Measurements from ENCODE around the gene ARMC9. TPM values are rescaled to one million over a fixed set of nuclear protein-coding genes. Genes with fewer than 3 reads are reported as not detected.

The ARMC9 gene
- total RNA-seq, 1 experiment from 2014 or later: 15.2 TPM

GRCh38 chr2:231305221-231305620 lies 106.8 kb downstream of the ARMC9 start:
- no peaks in the 10 kb centered on the region for H3K36me3 ChIP-seq
- no peak overlapping the region for H3K4me3 ChIP-seq
- H3K9me3 ChIP-seq: no peaks in the 10 kb centered on the region

DNA sequence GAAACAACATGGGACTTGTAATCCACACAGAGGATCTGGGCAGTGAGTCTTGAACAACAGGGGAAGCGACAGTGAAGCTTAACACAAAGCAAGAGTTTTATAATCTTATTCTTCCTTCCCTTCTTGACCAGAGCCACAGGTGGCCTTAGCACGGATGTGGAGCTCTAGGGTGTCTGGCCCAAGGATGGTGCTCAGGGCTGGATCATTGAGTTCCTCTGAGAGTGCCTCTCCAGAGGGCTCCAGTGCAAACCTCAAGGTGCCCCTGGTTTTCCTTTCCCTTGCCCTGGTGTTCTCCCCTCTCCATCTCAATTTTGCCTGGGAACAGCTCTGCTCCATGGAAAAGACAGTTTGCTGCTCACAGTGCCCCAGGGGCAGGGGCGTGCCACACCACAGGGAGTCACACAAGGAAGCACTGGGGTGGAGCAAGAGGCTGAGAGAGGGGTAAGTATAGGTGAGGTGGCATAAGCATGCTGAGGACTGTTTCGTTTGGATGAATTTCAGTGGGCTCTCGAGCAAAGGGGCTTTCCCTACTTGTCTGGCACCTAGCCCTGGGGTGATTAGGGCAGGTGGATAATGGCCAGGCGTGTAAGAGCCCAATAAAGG lies 108.5 kb downstream of the ARMC9 start:
- no peak overlapping the region for H3K4me3 ChIP-seq
- no peak for DNase-seq
- H3K36me3 ChIP-seq: no peaks in the 10 kb centered on the region
- H3K27me3 ChIP-seq: no peaks in the 10 kb centered on the region
- no peaks in the 10 kb centered on the region for H3K9me3 ChIP-seq

More at GRCh38 chr2:231305221-231305620, 106.8 kb downstream of the ARMC9 start:
- H3K27me3 ChIP-seq: no peaks in the 10 kb centered on the region
- no peak for DNase-seq

GRCh38 chr2:231308219-231308618 lies 109.8 kb downstream of the ARMC9 start:
- DNase-seq: no peak
- H3K27me3 ChIP-seq: no peaks in the 10 kb centered on the region
- no peak overlapping the region for H3K4me3 ChIP-seq
- H3K36me3 ChIP-seq: no peaks in the 10 kb centered on the region
- H3K9me3 ChIP-seq: no peaks in the 10 kb centered on the region

DNA sequence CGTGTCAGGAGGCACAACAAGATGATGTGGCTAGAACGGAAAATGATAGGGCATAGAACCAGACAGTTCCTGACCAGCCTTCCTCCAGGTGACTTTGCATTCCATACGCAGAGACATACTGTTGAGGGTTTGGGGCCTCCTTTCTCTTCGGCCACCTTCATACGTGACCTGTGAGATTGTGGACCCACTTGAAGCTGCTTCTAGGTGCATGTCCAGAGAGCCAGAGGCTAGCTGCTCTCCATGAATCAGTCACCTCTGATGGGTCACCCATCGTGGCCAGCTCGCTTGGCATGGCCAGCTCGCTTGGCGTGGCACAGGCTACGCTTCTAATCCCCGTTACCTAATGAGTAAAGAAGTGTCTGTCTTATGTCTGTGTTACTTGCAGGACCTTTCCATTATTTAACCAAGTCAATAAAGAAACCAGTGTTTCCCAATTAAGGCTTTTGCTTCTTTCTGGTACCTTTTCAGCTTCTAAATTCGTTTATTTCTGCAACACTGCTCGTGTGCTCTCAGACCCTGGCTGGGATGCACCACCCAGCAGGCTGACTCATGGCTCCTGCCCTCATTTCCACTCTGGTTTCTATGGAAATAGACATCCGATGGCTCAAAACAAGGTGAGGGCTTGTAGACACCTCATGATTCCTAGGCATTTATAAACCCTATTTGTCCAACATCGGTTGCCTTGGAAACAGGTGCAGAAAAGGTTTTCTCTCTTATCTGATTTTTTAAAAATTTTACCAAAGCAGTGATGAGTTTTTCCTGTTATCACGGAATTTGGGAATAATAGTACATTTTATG lies 110.4 kb downstream of the ARMC9 start:
- Histone ChIP-seq H3K4me3 (no peak overlapping the region), H3K27me3 (no peaks in the 10 kb centered on the region), H3K36me3 (no peaks in the 10 kb centered on the region), H3K9me3 (no peaks in the 10 kb centered on the region)
- no peak for DNase-seq

DNA sequence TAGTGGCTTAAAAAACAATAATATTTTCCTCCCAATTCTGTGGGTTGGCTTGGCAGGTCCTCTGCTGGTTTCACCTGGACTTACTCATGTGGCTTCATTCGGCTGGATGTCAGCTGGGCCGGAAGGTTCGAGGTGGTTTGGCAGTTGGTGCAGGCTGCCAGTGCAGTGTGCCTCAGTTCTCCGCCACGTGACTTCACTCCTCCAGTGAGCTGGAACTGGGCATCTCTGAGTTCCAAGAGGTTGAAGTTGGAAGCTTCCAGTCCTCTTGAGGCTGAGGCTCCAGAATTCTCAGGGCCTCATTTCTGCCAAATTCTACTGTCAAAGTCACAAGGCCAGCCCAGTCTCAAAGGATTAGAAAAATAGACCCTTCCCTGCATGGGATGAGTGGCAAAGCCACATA lies 113.6 kb downstream of the ARMC9 start:
- DNase-seq: no peak
- H3K9me3 ChIP-seq: no peaks in the 10 kb centered on the region
- H3K4me3 ChIP-seq: no peak overlapping the region
- H3K27me3 ChIP-seq: no peaks in the 10 kb centered on the region
- no peaks in the 10 kb centered on the region for H3K36me3 ChIP-seq

- Histone ChIP-seq H3K27me3 (no peaks in the 10 kb centered on the region), H3K4me3 (no peak overlapping the region), H3K36me3 (no peaks in the 10 kb centered on the region), H3K9me3 (no peaks in the 10 kb centered on the region)
- no peak for DNase-seq
Measured at GRCh38 chr2:231315896-231316295, 117.5 kb downstream of the ARMC9 start.

DNA sequence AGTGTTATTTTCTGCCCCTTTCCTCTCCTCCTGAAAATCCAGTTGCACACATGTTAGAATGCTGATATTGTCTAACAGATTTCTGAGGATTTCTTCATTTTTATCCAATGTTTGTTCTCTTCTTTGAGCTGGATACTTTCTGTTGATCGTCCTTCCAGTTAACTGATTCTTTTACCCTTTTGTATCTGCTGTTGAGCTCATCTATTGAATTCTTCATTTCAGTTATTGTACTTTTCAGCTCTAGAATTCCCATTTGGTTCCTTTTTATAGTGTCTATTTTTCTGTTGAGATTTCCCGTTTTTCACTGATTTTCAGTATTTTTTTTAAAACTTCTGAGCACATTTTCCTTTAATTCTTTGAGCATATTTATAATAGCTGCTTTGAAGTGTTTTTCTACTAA lies 119.1 kb downstream of the ARMC9 start:
- no peak for DNase-seq

GRCh38 chr2:231318436-231318835 lies 120.0 kb downstream of the ARMC9 start:
- Histone ChIP-seq H3K27me3 (no peaks in the 10 kb centered on the region), H3K9me3 (no peaks in the 10 kb centered on the region), H3K4me3 (no peak overlapping the region), H3K36me3 (no peaks in the 10 kb centered on the region)
- DNase-seq: no peak

More for the DNA sequence above, 119.1 kb downstream of the ARMC9 start:
- Histone ChIP-seq H3K4me3 (no peak overlapping the region), H3K36me3 (no peaks in the 10 kb centered on the region), H3K27me3 (no peaks in the 10 kb centered on the region), H3K9me3 (no peaks in the 10 kb centered on the region)

DNA sequence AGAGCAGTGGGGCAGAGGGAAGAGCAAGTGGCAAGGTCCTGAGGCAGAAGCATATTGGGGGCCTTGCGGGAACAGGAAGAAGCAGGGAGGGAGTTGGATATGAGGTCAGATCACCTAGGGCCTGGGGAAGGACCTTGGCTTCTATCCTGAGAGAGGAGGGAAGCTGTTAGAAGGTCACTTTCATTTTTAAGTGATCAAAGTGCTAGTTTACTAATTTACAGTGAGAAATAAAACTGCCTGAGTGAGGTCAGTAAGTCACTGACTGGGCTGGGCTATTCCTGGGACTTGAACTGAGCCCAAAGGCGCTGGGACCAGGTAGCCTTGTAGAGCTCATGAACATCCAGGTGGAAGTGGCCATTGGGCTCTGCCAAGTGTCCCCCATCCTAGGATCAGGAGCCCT lies 120.5 kb downstream of the ARMC9 start:
- no peaks in the 10 kb centered on the region for H3K27me3 ChIP-seq
- no peak overlapping the region for H3K4me3 ChIP-seq
- no peaks in the 10 kb centered on the region for H3K9me3 ChIP-seq
- no peak for DNase-seq
- H3K36me3 ChIP-seq: no peaks in the 10 kb centered on the region

DNA sequence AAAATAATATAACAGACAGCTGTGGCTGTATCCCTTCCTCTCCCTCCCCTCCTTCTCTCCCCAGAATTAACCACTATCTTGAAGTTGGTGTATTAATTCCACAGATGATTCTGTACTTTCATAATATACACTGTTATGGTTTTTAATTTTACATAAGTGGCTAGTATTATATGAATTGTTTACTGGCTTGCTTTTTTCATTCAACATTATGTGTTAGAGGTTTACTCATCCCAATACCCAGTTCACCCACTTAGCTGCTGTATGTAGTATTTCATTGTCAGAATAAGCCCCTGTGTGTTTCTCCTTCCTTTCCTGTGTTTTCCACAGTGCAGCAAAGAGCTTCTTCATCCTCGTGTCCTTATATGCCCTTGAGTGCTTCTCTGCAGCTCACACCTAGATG lies 121.4 kb downstream of the ARMC9 start:
- DNase-seq: no peak
- H3K4me3 ChIP-seq: no peak overlapping the region

GRCh38 chr2:231321021-231321420 lies 122.6 kb downstream of the ARMC9 start:
- Histone ChIP-seq H3K36me3 (no peaks in the 10 kb centered on the region), H3K4me3 (no peak overlapping the region), H3K27me3 (no peaks in the 10 kb centered on the region), H3K9me3 (no peaks in the 10 kb centered on the region)
- DNase-seq: no peak

More for the DNA sequence above, 121.4 kb downstream of the ARMC9 start:
- H3K9me3 ChIP-seq: no peaks in the 10 kb centered on the region
- no peaks in the 10 kb centered on the region for H3K36me3 ChIP-seq
- no peaks in the 10 kb centered on the region for H3K27me3 ChIP-seq

- Histone ChIP-seq H3K27me3 (no peaks in the 10 kb centered on the region), H3K36me3 (no peaks in the 10 kb centered on the region), H3K4me3 (no peak overlapping the region), H3K9me3 (no peaks in the 10 kb centered on the region)
- no peak for DNase-seq
Measured at GRCh38 chr2:231321556-231322334, 123.3 kb downstream of the ARMC9 start.

- H3K9me3 ChIP-seq: no peaks in the 10 kb centered on the region
- H3K36me3 ChIP-seq: no peaks in the 10 kb centered on the region
- no peak for DNase-seq
Measured at GRCh38 chr2:231323316-231323715, 124.9 kb downstream of the ARMC9 start.

DNA sequence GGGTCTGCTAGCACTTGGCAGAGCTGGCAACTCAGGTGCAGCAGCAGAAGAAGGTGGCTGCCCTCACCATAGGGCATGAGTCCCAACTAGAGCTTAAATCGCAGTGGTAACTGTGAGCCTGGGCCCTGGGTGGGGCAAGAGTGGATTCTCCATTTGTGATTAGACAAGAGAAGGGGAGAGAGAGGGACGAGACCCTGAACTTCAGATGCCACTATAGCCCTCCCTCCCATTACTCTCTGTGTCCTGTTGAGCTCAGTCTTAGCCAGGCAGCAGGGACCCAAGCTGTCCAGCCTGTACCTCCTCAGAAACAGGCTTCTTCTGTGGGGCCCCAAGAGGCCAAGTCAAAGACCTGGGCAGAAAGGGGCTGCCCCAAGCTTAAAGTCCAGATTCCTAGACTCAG lies 127.4 kb downstream of the ARMC9 start:
- no peaks in the 10 kb centered on the region for H3K36me3 ChIP-seq
- H3K4me3 ChIP-seq: no peak overlapping the region
- H3K9me3 ChIP-seq: no peaks in the 10 kb centered on the region
- DNase-seq: no peak
- no peaks in the 10 kb centered on the region for H3K27me3 ChIP-seq

More at GRCh38 chr2:231323316-231323715, 124.9 kb downstream of the ARMC9 start:
- Histone ChIP-seq H3K27me3 (no peaks in the 10 kb centered on the region), H3K4me3 (no peak overlapping the region)

GRCh38 chr2:231326404-231326803 lies 128.0 kb downstream of the ARMC9 start:
- Histone ChIP-seq H3K27me3 (no peaks in the 10 kb centered on the region), H3K36me3 (no peaks in the 10 kb centered on the region)
- no peak for DNase-seq

DNA sequence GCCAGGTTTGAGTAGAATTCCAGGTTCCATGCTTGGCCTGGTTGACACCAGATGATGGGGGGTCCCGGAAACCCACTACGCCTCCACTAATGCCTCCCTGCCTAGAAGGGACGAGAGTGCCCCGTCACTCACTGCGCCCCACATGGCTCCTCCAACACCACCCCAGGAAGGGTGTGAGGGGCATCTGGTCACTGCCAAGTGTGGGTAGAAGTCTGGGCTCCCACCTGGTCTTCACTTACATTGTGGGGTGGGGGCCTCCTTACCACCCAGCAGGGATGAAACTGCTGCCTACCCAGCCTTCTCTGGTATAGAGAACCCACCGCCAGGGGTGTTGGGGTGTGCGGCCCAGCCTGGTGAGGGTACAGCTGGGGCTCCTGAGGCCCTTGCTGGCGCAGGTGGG lies 131.9 kb downstream of the ARMC9 start:
- H3K36me3 ChIP-seq: no peaks in the 10 kb centered on the region
- DNase-seq: no peak
- no peak overlapping the region for H3K4me3 ChIP-seq
- no peaks in the 10 kb centered on the region for H3K27me3 ChIP-seq
- no peaks in the 10 kb centered on the region for H3K9me3 ChIP-seq

More at GRCh38 chr2:231326404-231326803, 128.0 kb downstream of the ARMC9 start:
- Histone ChIP-seq H3K9me3 (no peaks in the 10 kb centered on the region), H3K4me3 (no peak overlapping the region)

DNA sequence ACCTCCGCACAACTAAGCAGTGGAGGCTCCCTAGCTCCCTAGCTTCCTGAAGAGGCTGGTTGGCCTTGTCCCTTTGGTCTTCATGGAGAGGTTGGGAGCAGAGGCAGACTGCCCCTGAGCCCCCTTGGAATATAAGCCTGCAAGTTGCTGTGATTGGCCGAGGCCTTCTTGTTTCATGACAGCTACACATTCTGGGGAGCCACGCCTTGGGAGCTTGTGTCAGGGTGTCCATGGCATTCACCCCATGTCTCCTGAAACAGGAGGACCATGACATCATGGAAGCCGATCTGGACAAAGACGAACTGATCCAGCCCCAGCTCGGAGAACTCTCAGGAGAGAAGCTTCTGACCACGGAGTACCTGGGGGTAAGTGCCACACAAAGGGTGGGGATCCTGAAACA lies 133.1 kb downstream of the ARMC9 start:
- Histone ChIP-seq H3K4me3 (no peak overlapping the region), H3K9me3 (no peaks in the 10 kb centered on the region), H3K27me3 (no peaks in the 10 kb centered on the region), H3K36me3 (no peaks in the 10 kb centered on the region)
- DNase-seq: no peak
